Transverse colon (tissue), 4 donors: Measurements from ENCODE around the gene MAB21L3.

Source experiments
- CTCF ChIP-seq, 5 experiments: fragments of 200-600 bp in 3 of 5; fragments of 450-650 bp in 2 of 5; sonication (generic) in 3 of 5; IDR thresholded peaks; 1 replicate in 2 of 5; 2 replicates in 3 of 5; pipeline ENCODE4 v1.5.1; 2016 to 2017; ENCODE audit warnings: antibody characterized with exemption in 5 of 5, inconsistent platforms in 3 of 5, mild to moderate bottlenecking in 2 of 5, moderate library complexity in 1 of 5
- POLR2AphosphoS5 ChIP-seq, 3 donors: sonication (generic); formaldehyde crosslinking; IDR thresholded peaks; one replicate each; pipeline ENCODE4 v1.6.1; 2016; ENCODE audit warnings: antibody characterized with exemption in 3 of 3

GRCh38 chr1:116115476-116116439 is 4.6 kb downstream of the MAB21L3 start:
- no peak for TF ChIP-seq POLR2AphosphoS5 (IDR thresholded peaks at IDR 0.05)
- TF ChIP-seq CTCF (IDR thresholded peaks at IDR 0.05), result no peak
